NT2/D1 (cell line): ENCODE data around the gene GULP1.

ENCODE experiments used
- DNase-seq: peaks from one replicate; pipeline ENCODE4 v3.0.0-alpha.2; 2011; ENCODE audit warnings: low read depth, low spot score
- H3K27me3 ChIP-seq: 2 replicates; pipeline ENCODE4 v1.6.0; 2011; ENCODE audit warnings: mild to moderate bottlenecking; ENCODE audit not compliant: insufficient read length, insufficient read depth
- H3K36me3 ChIP-seq: 2 replicates; pipeline ENCODE4 v1.6.1; 2011; ENCODE audit warnings: mild to moderate bottlenecking, low read length, mixed read lengths; ENCODE audit not compliant: insufficient read depth, insufficient read length
- H3K4me1 ChIP-seq: 2 replicates; pipeline ENCODE4 v1.5.1; 2011; ENCODE audit not compliant: insufficient read depth, insufficient read length
- H3K4me3 ChIP-seq: 2 replicates; pipeline ENCODE4 v1.5.1; 2011; ENCODE audit warnings: low read depth; ENCODE audit not compliant: insufficient read length
- H3K9ac ChIP-seq: 2 replicates; pipeline ENCODE4 v1.6.0; 2011; ENCODE audit warnings: low read depth; ENCODE audit not compliant: insufficient read length
- H3K9me3 ChIP-seq: 2 replicates; pipeline ENCODE4 v1.5.1; 2011; ENCODE audit warnings: mild to moderate bottlenecking, low read length; ENCODE audit not compliant: insufficient read depth
- SUZ12 ChIP-seq: IDR thresholded peaks from 2 replicates; pipeline ENCODE4 v1.6.1; 2011; ENCODE audit not compliant: insufficient read length, insufficient read depth; ENCODE audit errors: extremely low read depth
- YY1 ChIP-seq: IDR thresholded peaks from 2 replicates; pipeline ENCODE4 v1.6.1; 2011; ENCODE audit not compliant: insufficient read length, insufficient read depth
- ZNF274 ChIP-seq: IDR thresholded peaks from 2 replicates; pipeline ENCODE4 v1.6.1; 2011; ENCODE audit warnings: mild to moderate bottlenecking, low read depth, low read length

The GULP1 gene

GRCh38 chr2:188315750-188316149, 24.1 kb downstream of the GULP1 start:
- Histone ChIP-seq H3K9me3 (no peaks in the 10 kb centered on the region; the same call in none of the 2 replicates), H3K36me3 (peaks cover 3% of the 10 kb centered on the region), H3K9ac (no peak overlapping the region), H3K27me3 (no peaks in the 10 kb centered on the region), H3K4me1 (no peaks in the 10 kb centered on the region), H3K4me3 (no peak overlapping the region)
- no peak for DNase-seq
- TF ChIP-seq SUZ12 (no peak), YY1 (no peak), ZNF274 (no peak)

GRCh38 chr2:188316342-188316741, 24.7 kb downstream of the GULP1 start:
- peaks cover 3% of the 10 kb centered on the region for H3K36me3 ChIP-seq
- TF ChIP-seq ZNF274 = no peak
- no peak for TF ChIP-seq YY1
- TF ChIP-seq SUZ12 = no peak
- H3K4me1 ChIP-seq = no peaks in the 10 kb centered on the region
- no peaks in the 10 kb centered on the region for H3K27me3 ChIP-seq
- no peak overlapping the region for H3K4me3 ChIP-seq
- no peak overlapping the region for H3K9ac ChIP-seq
- H3K9me3 ChIP-seq = no peaks in the 10 kb centered on the region; the same call in none of the 2 replicates
- no peak for DNase-seq

- Histone ChIP-seq H3K4me1 (no peaks in the 10 kb centered on the region), H3K9me3 (no peaks in the 10 kb centered on the region; the same call in none of the 2 replicates), H3K4me3 (no peak overlapping the region), H3K9ac (no peak overlapping the region), H3K36me3 (peaks cover 3% of the 10 kb centered on the region), H3K27me3 (no peaks in the 10 kb centered on the region)
- TF ChIP-seq YY1 (no peak), ZNF274 (no peak), SUZ12 (no peak)
- DNase-seq = no peak
Observed at GRCh38 chr2:188316791-188317423, 25.2 kb downstream of the GULP1 start.

- H3K9ac ChIP-seq = no peak overlapping the region
- no peak overlapping the region for H3K4me3 ChIP-seq
- H3K27me3 ChIP-seq = no peaks in the 10 kb centered on the region
- peaks cover 3% of the 10 kb centered on the region for H3K36me3 ChIP-seq
- H3K4me1 ChIP-seq = no peaks in the 10 kb centered on the region
- DNase-seq = no peak
- H3K9me3 ChIP-seq = no peaks in the 10 kb centered on the region; the same call in 1 of the 2 replicates
- TF ChIP-seq YY1 = no peak
- no peak for TF ChIP-seq ZNF274
- no peak for TF ChIP-seq SUZ12
Observed at GRCh38 chr2:188318161-188318749, 26.6 kb downstream of the GULP1 start.

- no peak for TF ChIP-seq SUZ12
- TF ChIP-seq YY1 = no peak
- Histone ChIP-seq H3K9ac (no peak overlapping the region), H3K36me3 (peaks cover 3% of the 10 kb centered on the region), H3K27me3 (no peaks in the 10 kb centered on the region), H3K9me3 (no peaks in the 10 kb centered on the region; the same call in 1 of the 2 replicates), H3K4me1 (no peaks in the 10 kb centered on the region), H3K4me3 (no peak overlapping the region)
- DNase-seq = no peak
Observed at GRCh38 chr2:188319838-188320237, 28.2 kb downstream of the GULP1 start.

- TF ChIP-seq ZNF274 (no peak), SUZ12 (no peak), YY1 (no peak)
Observed at GRCh38 chr2:188320861-188321260, 29.2 kb downstream of the GULP1 start.

GRCh38 chr2:188322569-188323551, 31.2 kb downstream of the GULP1 start:
- DNase-seq = no peak
- peaks cover 3% of the 10 kb centered on the region for H3K36me3 ChIP-seq
- H3K4me3 ChIP-seq = no peak overlapping the region
- H3K27me3 ChIP-seq = no peaks in the 10 kb centered on the region
- TF ChIP-seq YY1 (no peak), SUZ12 (no peak), ZNF274 (no peak)
- no peaks in the 10 kb centered on the region for H3K4me1 ChIP-seq
- no peaks in the 10 kb centered on the region; the same call in 1 of the 2 replicates for H3K9me3 ChIP-seq
- H3K9ac ChIP-seq = no peak overlapping the region

More at GRCh38 chr2:188320861-188321260, 29.2 kb downstream of the GULP1 start:
- no peak for DNase-seq
- Histone ChIP-seq H3K36me3 (peaks cover 3% of the 10 kb centered on the region), H3K27me3 (no peaks in the 10 kb centered on the region), H3K4me3 (no peak overlapping the region), H3K9ac (no peak overlapping the region), H3K9me3 (no peaks in the 10 kb centered on the region; the same call in 1 of the 2 replicates), H3K4me1 (no peaks in the 10 kb centered on the region)
